C4-2B (cell line): ENCODE measurements around the gene PTPRN2.
"Not testable (repeated sequence)": the region's sequence is repeated elsewhere in the genome, so short reads cannot be mapped to it uniquely, and the experiment has no call there.

Source experiments
- H3K27ac ChIP-seq: fragments of 450-650 bp; 2 replicates; pipeline ENCODE4 v1.5.1; 2017
- CTCF ChIP-seq: fragments of 450-650 bp; conservative IDR thresholded peaks from 2 replicates; pipeline ENCODE4 v1.5.1; 2017; ENCODE audit warnings: mild to moderate bottlenecking
- ZFX ChIP-seq: fragments of 450-650 bp; IDR thresholded peaks from 2 replicates; pipeline ENCODE4 v1.6.1; 2017

The PTPRN2 gene

GRCh38 chr7:157918326-157919080 lies 669.1 kb downstream of the PTPRN2 start:
- H3K27ac ChIP-seq, result no peak overlapping the region
- TF ChIP-seq ZFX, result no peak
- no peak for TF ChIP-seq CTCF

DNA sequence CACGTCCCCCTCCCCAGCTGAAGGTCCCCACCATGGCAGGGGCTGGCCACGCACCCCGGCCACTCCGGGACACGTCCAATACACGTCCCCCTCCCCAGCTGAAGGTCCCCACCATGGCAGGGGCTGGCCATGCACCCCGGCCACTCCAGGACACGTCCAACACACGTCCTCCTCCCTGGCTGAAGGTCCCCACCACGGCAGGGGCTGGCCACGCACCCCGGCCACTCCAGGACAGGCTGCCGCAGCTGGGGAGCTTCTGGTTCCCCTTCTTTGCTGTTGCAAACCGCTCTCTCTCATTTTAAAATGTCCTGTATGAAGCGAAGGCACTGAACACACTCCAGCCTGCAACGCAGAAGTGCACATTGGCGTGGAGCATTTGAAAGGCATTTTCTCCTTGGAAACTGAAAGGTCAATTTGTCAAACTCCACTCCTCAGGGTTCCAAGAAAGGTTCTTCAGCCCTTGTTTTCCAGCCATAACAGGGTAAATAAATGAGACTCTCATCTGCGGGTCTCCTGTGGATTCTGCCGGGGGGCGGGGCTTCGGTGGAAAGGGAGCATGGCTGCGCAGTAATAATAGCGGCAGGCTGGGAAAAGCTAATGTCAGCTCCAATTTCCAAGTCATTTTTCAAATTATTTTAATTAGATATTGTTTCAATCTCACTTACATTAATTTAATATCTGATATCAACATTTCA lies 670.5 kb downstream of the PTPRN2 start:
- TF ChIP-seq ZFX, result no peak
- TF ChIP-seq CTCF, result no peak
- no peak overlapping the region for H3K27ac ChIP-seq

GRCh38 chr7:157910446-157910845 lies 677.2 kb downstream of the PTPRN2 start:
- TF ChIP-seq CTCF (no peak), ZFX (no peak)
- H3K27ac ChIP-seq, result no peak overlapping the region

GRCh38 chr7:157910045-157910444 lies 677.6 kb downstream of the PTPRN2 start:
- H3K27ac ChIP-seq, result not testable (repeated sequence)

- no peak for TF ChIP-seq ZFX
- no peak for TF ChIP-seq CTCF
- no peak overlapping the region for H3K27ac ChIP-seq
These were observed 678.3 kb downstream of the PTPRN2 start for GRCh38 chr7:157909370-157909769.

GRCh38 chr7:157908006-157908782 lies 679.4 kb downstream of the PTPRN2 start:
- H3K27ac ChIP-seq, result no peak overlapping the region
- TF ChIP-seq ZFX (no peak), CTCF (no peak)

DNA sequence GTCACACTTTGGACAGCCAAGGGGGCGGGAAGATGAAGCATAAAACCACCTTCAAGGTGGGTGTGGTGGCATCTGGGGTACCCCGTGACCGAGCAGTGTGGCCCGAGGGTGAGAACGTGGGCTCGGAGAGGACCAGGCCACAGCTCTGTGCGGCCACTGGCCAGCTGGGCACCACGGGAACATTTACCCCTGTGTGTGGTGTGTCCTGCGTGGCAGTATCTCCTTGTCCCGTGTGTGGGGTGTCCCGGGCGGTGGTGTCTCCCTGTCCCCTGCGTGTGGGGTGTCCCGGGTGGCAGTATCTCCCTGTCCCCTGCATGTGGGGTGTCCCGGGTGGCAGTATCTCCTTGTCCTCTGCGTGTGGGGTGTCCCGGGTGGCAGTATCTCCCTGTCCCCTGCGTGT lies 680.5 kb downstream of the PTPRN2 start:
- H3K27ac ChIP-seq, result no peak overlapping the region

More for the DNA sequence above, 680.5 kb downstream of the PTPRN2 start:
- TF ChIP-seq CTCF (no peak), ZFX (no peak)
